PC-3 (cell line): ENCODE results near the gene SDK1.

Experiments
- EZH2 ChIP-seq: fragments of 300-600 bp; sonication (generic); IDR thresholded peaks from one replicate; pipeline ENCODE4 v1.6.1; 2017; ENCODE audit warnings: antibody characterized with exemption, mild to moderate bottlenecking, low read length; ENCODE audit not compliant: unreplicated experiment
- TF ChIP-seq, protein P1 (sequence below): fragments of 300-600 bp; sonication (generic); conservative IDR thresholded peaks from 2 replicates; pipeline ENCODE4 v1.5.1; 2017; ENCODE audit warnings: antibody characterized with exemption, low read depth, mild to moderate bottlenecking, low read length

DNA sequence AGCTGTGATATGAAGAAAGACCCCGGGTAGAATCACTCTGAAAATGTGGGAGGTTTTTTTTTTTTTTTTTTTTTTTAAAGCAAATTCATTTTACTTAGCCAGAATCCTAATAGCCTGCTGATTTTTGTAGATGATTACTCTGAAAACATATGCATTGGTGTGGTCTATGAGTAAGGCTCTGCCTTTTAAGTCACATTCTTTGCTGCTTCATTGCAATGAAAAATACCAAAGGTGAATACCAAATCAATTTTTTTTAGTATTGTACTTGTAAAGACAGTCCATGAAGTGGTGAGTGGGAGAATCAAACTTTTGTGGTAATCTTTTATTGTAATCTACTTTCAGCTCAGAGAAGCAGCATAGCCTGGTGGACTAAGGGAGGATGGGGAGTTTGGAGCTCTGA, 130.3 kb downstream of the SDK1 start:
- TF ChIP-seq, protein P1, sequence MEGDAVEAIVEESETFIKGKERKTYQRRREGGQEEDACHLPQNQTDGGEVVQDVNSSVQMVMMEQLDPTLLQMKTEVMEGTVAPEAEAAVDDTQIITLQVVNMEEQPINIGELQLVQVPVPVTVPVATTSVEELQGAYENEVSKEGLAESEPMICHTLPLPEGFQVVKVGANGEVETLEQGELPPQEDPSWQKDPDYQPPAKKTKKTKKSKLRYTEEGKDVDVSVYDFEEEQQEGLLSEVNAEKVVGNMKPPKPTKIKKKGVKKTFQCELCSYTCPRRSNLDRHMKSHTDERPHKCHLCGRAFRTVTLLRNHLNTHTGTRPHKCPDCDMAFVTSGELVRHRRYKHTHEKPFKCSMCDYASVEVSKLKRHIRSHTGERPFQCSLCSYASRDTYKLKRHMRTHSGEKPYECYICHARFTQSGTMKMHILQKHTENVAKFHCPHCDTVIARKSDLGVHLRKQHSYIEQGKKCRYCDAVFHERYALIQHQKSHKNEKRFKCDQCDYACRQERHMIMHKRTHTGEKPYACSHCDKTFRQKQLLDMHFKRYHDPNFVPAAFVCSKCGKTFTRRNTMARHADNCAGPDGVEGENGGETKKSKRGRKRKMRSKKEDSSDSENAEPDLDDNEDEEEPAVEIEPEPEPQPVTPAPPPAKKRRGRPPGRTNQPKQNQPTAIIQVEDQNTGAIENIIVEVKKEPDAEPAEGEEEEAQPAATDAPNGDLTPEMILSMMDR, result no peak
- TF ChIP-seq EZH2, result no peak
